BJ (cell line): ENCODE data around the gene EML6. TPM values are rescaled to one million over a fixed set of nuclear protein-coding genes. Genes with fewer than 3 reads are reported as not detected.

Experiments
- CTCF ChIA-PET: fragments of 350-600 bp; formaldehyde crosslinking; extraction: SDS; loops from one replicate; lab custom pipeline; 2021; ENCODE audit warnings: antibody characterized with exemption, inconsistent platforms; lab: Yijun Ruan, JAX
- POLR2A ChIA-PET: fragments of 300-600 bp; sonication (Branson Sonifier 250); formaldehyde crosslinking; extraction: SDS; loops from one replicate; lab custom pipeline; 2021; ENCODE audit warnings: antibody characterized with exemption; lab: Charles Lee
- DNase-seq: peaks from one replicate; pipeline ENCODE4 v3.0.0-alpha.2; 2011; ENCODE audit warnings: low read depth
- H3K27me3 ChIP-seq: 2 replicates; pipeline ENCODE4 v1.6.0; 2011; ENCODE audit warnings: low read length; ENCODE audit not compliant: control insufficient read depth, insufficient read depth
- H3K36me3 ChIP-seq: 2 replicates; pipeline ENCODE4 v1.5.1; 2011; ENCODE audit warnings: low read length; ENCODE audit not compliant: control insufficient read depth, insufficient read depth
- H3K4me3 ChIP-seq: 2 replicates; pipeline ENCODE4 v1.5.1; 2011; ENCODE audit warnings: low read depth, mild to moderate bottlenecking, control low read depth, low read length
- polyA plus RNA-seq: library from polyadenylated mRNA; depleted of rRNA; stranded (reverse); fragments of >200 nt; gene quantifications from 2 replicates; pipeline ENCODE4 v1.2.3, GENCODE V29; 2011
- TF ChIP-seq, protein P1 (sequence below): IDR thresholded peaks from 2 replicates; pipeline ENCODE4 v1.5.1; 2011; ENCODE audit warnings: low read depth, mild to moderate bottlenecking, control low read depth, inconsistent platforms, low read length, moderate library complexity; ENCODE audit not compliant: insufficient read depth

Gene EML6
- polyA plus RNA-seq, 1 experiment = 0.18 TPM

DNA sequence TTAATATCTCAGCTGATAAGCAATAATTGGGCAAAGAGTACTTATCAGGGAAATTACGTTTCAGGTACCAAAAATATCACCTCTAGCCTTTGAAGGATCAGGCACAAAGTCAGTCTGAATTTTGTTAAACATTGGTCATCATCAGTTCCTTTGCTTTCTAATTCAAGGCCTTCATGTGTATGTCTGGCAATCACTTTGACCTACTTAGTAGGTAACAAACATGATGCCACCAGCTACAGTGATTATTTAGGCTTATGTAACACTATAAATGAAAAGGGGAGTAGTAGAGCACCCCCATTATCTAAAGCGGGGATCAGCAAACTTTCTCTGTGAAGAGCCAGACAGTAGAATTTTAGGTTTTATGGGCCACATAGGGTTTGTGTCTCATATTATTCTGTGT is 251.7 kb downstream of the EML6 start:
- H3K27me3 ChIP-seq = no peaks in the 10 kb centered on the region
- peaks cover 6% of the 10 kb centered on the region; the same call in 1 of the 2 replicates for H3K36me3 ChIP-seq
- no peak for DNase-seq
- POLR2A ChIA-PET = no interaction called here
- no peak overlapping the region for H3K4me3 ChIP-seq
- TF ChIP-seq, protein P1, sequence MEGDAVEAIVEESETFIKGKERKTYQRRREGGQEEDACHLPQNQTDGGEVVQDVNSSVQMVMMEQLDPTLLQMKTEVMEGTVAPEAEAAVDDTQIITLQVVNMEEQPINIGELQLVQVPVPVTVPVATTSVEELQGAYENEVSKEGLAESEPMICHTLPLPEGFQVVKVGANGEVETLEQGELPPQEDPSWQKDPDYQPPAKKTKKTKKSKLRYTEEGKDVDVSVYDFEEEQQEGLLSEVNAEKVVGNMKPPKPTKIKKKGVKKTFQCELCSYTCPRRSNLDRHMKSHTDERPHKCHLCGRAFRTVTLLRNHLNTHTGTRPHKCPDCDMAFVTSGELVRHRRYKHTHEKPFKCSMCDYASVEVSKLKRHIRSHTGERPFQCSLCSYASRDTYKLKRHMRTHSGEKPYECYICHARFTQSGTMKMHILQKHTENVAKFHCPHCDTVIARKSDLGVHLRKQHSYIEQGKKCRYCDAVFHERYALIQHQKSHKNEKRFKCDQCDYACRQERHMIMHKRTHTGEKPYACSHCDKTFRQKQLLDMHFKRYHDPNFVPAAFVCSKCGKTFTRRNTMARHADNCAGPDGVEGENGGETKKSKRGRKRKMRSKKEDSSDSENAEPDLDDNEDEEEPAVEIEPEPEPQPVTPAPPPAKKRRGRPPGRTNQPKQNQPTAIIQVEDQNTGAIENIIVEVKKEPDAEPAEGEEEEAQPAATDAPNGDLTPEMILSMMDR = no peak
- CTCF ChIA-PET = interaction anchor here (0.8 to 1.7 kb wide), 7 partner anchors 24 to 201 kb away, joined by 3 to 5 read pairs (median 4); no protein-coding TSS in a partner anchor

DNA sequence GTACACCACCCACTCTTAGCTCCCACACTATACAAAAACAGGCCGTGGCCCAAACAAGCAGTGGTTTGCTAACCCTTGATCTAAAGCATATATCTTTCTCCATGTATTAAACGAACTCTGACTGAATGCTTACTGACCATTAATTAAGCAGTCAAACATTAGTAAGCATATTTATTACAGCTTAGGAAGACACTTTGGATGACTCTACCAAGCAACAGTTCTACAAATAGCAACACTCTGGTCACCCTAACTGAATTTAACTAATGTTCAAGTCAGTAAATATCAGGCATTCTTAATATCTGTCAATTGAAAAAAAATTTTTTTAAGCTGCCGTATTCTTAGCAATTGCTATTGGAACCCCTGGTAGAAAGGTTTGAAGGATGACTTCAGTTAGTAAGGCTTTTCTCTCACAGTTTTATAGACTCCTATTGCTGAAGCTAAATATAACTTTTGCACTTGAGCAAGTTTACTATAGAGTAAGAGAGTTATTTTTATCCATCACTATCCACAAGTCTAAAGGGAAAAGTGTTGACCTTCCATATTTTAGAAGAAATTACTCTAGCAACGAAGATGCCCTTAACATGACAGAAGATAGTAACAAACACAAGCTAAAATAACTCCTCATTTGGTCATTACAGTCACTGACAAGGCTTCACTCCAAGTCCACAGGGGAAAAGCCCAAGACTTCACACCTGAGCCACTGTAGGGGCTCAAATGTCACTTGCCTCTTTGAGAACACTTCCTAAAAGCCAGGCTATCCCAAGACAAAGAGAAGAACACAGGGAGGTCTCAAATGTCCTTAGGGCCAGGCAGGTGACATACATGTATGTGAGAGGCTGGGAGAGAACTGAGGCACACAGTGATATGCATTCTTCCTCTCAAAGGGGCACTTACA is 252.4 kb downstream of the EML6 start:
- Histone ChIP-seq H3K36me3 (peaks cover 6% of the 10 kb centered on the region; the same call in 1 of the 2 replicates), H3K27me3 (no peaks in the 10 kb centered on the region), H3K4me3 (no peak overlapping the region)
- TF ChIP-seq, protein P1 = no peak
- DNase-seq = no peak
- ChIA-PET CTCF (interaction anchor here (0.6 to 1.7 kb wide), 8 partner anchors 20 to 200 kb away, joined by 3 to 5 read pairs (median 4); no protein-coding TSS in a partner anchor), POLR2A (no interaction called here)

DNA sequence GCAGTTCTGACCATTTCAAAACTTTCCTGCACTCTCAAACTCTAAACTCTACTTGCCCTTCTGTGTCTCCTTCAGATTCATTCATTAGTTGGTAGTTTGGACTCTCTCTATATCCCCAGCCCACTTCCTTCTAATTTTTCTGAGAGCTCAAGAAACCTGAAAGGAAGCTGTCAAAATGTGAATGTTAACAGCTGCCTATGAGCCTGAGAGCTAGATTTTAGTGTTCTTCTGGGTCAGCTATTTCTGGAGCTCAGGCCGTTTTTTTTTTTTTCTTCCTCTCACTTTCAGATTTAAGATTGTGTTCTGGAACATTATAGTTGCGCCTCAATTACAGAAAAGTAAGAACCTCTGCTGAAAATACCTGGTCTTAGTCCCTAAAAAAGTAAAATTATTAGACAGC is 253.7 kb downstream of the EML6 start:
- POLR2A ChIA-PET = no interaction called here
- H3K27me3 ChIP-seq = no peaks in the 10 kb centered on the region
- TF ChIP-seq, protein P1 = no peak
- DNase-seq = no peak
- CTCF ChIA-PET = interaction anchor here (0.6 to 0.8 kb wide), 2 partner anchors 68 to 139 kb away, joined by 3 read pairs; no protein-coding TSS in a partner anchor
- H3K4me3 ChIP-seq = no peak overlapping the region
- H3K36me3 ChIP-seq = peaks cover 4% of the 10 kb centered on the region

DNA sequence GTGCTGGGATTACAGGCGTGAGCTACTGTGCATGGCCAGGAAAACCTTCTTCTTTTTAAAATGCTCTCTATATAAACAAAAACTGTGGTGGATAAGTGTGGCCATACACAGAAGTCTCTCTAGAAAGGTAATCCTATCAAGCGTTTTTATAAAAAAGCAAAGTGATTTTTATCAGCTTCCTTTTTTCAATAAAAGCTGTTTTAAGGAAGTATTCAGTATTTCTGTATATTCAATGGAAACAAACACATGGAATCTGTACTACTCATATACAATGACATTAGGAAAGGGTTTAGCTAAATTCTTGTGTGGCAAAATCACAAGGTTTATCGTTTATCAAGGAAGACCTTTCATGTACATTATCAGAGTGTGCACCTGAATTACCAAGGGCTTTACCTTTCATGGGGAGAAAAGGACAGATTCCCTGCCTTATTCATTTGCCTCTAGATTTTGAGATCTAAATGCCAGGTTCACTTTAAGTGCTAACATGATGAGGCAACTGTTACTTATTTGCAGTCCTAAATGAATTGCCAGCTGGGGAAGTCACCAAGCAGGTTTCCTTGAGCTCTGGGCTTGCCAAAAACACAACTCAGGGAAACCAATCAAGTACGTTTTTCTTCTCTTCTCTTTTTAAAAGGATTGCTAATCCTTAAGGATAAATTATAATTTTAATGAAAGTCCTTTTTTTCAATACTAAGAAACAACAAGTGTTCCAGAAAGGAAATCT is 256.0 kb downstream of the EML6 start:
- ChIA-PET POLR2A (interaction anchor here (0.6 kb wide), 1 partner anchor 61 kb away, joined by 5 read pairs; no protein-coding TSS in a partner anchor), CTCF (interaction anchor here (0.6 to 1.1 kb wide), 3 partner anchors 10 to 34 kb away, joined by 3 read pairs; no protein-coding TSS in a partner anchor)
- no peaks in the 10 kb centered on the region for H3K27me3 ChIP-seq
- TF ChIP-seq, protein P1 = no peak
- DNase-seq = no peak
- no peak overlapping the region for H3K4me3 ChIP-seq
- H3K36me3 ChIP-seq = peaks cover 4% of the 10 kb centered on the region

DNA sequence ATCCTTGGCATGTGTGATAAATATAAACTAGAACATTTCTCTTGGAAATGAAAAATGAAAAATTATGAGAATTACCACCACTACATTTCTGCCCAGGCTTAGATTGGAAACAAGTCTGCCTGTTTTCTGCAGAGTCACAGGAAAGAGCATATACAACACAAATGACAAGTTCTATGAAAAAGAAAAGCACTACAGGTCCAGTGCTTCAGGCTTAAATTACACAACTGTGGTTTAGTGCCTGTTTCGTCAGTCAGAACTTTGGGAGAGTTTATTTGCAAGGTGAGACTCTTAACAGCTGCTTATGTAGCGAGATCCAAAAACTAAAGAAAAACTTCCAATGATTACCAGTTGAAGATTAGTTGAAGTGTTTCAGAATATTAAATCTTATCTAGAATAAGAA is 257.9 kb downstream of the EML6 start:
- Histone ChIP-seq H3K36me3 (peaks cover 6% of the 10 kb centered on the region), H3K4me3 (no peak overlapping the region), H3K27me3 (no peaks in the 10 kb centered on the region)
- TF ChIP-seq, protein P1 = no peak
- ChIA-PET POLR2A (no interaction called here), CTCF (no interaction called here)
- DNase-seq = no peak
